GM18526 (cell line): Measurements from ENCODE around the gene NOS3.
A peak's percentile ranks its signal among the peaks of the same experiment; 100 is the strongest.

Experiments
- POLR2A ChIP-seq: IDR thresholded peaks from 3 replicates; pipeline ENCODE4 v1.6.1; 2011; ENCODE audit not compliant: insufficient read length; ENCODE audit errors: extremely low read depth

Gene NOS3

GRCh38 chr7:151057989-151058780 lies 67.4 kb downstream of the NOS3 start:
- TF ChIP-seq POLR2A, result peak; percentile 62

DNA sequence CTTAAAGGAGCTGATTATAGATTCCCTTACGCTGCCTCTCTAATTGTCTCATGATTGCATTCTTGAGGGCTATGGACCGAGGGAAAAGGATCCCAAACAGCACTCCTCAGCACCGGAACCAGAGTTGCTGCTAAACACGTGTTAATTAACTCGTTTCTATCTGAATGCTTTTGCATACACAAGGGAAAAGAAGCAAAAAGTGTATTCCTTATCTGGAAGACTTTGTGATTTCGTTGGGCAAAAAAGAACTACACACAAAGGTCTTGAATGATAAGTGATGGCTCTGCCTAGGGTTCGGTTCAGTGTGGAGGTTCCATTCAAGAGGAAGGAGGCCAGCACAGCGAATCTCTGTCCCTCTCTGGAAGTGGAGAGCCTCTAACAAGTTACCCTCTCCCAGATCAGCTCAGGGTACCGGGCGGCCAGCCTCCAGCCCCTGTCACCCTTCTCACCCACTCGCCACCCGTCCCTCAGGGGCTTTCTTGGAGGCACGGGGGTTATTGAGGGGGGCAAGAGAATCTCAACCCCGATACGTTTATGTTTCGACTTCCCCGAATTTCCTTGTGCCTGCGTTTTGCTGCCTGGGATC lies 68.1 kb downstream of the NOS3 start:
- no peak for TF ChIP-seq POLR2A

- TF ChIP-seq POLR2A, result peak; percentile 55
Observed at GRCh38 chr7:151059367-151060112, 68.7 kb downstream of the NOS3 start, which contains the start of gene SLC4A2. TSS of gene SLC4A2 (plus strand) at chr7:151059589. CDS start at chr7:151061988, 2,399 bp downstream.

DNA sequence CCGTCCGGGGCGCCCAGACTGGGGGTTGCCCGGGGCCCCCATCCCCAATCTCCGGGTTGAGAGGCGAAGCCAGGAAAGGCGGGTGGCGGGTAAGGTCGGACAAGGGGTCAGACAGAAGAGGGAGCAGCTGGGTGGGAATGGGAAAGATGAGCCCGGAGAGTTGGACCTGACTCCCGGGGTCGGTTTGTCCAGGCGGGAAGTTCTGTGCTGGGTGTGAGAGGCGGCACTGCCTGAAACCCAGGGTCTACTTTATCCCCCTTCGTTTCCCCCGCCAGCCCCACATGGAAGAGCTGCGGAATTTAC lies 69.2 kb downstream of the NOS3 start:
- TF ChIP-seq POLR2A, result no peak

DNA sequence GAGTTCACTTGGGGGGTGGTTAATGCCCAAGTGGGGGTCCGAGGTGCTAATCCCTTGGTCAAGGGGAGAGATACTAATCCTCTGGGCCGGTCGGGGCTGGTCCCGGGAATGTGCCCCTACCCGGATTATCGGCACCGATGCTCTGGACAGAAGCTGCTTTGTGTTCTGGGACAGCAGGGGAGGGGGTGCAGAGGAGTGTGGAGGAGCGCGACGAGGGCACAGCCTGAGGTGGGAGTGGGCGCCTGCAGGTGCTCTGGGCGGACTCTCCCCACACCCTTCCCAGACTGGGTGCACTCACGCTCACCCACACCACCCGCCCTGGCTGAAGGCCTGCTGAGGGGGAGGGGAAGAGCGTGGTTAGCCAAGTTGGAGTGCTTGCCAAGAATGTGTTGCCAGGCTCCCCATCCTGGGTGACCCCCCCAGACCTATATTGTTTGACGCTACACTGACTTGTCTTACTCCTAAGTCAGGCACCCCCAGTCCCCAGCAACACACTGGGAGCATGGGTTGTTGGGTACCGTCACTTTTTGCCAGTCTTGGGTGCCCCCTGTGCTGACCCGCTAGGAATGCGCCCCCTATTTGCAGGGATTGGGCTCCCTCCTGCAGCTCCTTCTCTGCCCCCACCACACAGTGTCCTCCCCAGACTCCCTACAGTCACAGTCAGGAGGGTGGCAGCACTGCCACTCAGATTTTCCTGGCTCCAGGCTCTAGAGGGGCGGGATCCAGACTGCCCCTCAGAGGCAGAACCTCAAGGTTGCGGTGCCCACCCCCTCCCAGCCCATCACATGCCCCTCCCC lies 69.8 kb downstream of the NOS3 start:
- TF ChIP-seq POLR2A, result no peak

GRCh38 chr7:151061213-151062110 lies 70.6 kb downstream of the NOS3 start:
- TF ChIP-seq POLR2A, result no peak

DNA sequence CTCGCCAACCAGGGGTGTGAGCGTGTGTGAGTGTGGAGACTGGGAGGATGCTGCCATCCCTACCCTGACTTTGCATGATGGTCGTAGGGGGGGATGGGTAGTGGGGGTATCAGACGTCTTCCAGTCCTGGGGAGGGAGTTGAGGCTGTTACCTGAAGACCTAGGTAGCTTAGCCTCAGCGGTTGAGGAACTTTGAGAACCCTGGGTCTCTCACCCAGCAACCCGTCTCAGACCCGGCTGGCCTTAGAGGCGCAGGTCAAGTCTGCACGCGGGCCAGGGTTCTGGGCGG lies 71.2 kb downstream of the NOS3 start:
- TF ChIP-seq POLR2A, result no peak

DNA sequence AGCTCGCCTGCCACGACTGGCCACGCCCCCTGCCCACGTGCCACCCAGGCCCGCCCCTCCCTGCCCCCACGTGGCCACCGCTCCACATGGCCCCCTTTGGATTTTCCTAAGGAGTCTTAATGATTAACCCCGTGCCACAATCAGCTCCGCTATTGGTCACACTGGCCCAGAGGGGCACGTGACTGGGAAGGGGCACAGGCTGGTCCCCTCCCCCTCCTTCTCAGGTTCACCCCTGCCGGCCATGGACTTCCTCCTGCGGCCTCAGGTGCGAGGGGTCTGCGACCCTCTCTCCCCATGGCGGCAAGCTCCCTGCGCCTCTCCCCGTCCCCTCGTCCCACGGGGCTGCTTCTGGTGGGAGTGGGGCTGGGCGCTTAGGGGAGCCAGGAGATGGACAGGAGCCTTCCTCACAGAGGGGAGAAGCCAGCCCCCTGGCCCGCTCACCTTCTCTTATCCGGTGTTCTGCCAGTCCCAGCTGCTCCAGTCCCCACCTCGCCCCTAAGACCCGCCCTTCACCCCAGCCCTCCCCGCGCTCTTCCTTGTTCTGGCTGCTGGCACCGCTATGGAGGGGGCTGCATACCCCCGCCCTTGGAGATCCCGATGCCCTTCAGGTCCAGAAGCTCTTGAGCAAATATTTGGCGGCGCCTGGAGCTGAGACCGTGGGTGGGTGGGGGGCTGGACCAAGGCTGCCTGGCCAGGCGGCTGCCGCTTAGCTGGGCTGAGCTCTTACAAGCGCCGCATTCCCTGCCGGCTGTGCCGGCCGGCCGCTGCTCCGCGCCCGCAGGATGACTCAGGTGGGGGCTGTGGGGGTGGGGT lies 71.8 kb downstream of the NOS3 start:
- TF ChIP-seq POLR2A, result no peak

- no peak for TF ChIP-seq POLR2A
Observed at GRCh38 chr7:151063212-151063561, 72.4 kb downstream of the NOS3 start.
